Loucy (cell line): Measurements from ENCODE around the gene TMEM53.

Source experiments
- H2AFZ ChIP-seq: fragments of 200-600 bp; sonication (generic); 2 replicates; pipeline ENCODE4 v1.6.0; 2016; ENCODE audit warnings: antibody characterized with exemption, mild to moderate bottlenecking, low read length, moderate library complexity
- H3F3A ChIP-seq: fragments of 200-600 bp; 2 replicates; pipeline ENCODE4 v1.6.0; 2016; ENCODE audit warnings: antibody characterized with exemption, low read depth, mild to moderate bottlenecking
- H3K27me3 ChIP-seq: fragments of 200-600 bp; sonication (generic); 2 replicates; pipeline ENCODE4 v1.6.1; 2014; ENCODE audit warnings: low read length, mild to moderate bottlenecking; ENCODE audit not compliant: insufficient read depth, poor library complexity, severe bottlenecking
- H3K36me3 ChIP-seq: fragments of 200-600 bp; sonication (generic); 2 replicates; pipeline ENCODE4 v1.6.1; 2016; ENCODE audit warnings: low read length; ENCODE audit not compliant: insufficient read depth
- H3K4me1 ChIP-seq: fragments of 200-600 bp; sonication (generic); 2 replicates; pipeline ENCODE4 v1.5.1; 2014; ENCODE audit warnings: low read length, mild to moderate bottlenecking; ENCODE audit not compliant: insufficient read depth, poor library complexity, severe bottlenecking
- H3K4me2 ChIP-seq: fragments of 200-600 bp; sonication (generic); 2 replicates; pipeline ENCODE4 v1.6.0; 2014; ENCODE audit warnings: antibody characterized with exemption, low read length, low read depth, mild to moderate bottlenecking; ENCODE audit not compliant: poor library complexity, severe bottlenecking
- H3K4me3 ChIP-seq: fragments of 200-600 bp; sonication (generic); 2 replicates; pipeline ENCODE4 v1.5.1; 2014; ENCODE audit warnings: low read length, mild to moderate bottlenecking, mixed read lengths; ENCODE audit not compliant: poor library complexity, severe bottlenecking
- H3K79me2 ChIP-seq: fragments of 200-600 bp; sonication (generic); 2 replicates; pipeline ENCODE4 v1.6.1; 2014; ENCODE audit warnings: low read length; ENCODE audit not compliant: insufficient read depth
- H3K9ac ChIP-seq: fragments of 200-600 bp; sonication (generic); 2 replicates; pipeline ENCODE4 v1.6.0; 2014; ENCODE audit warnings: mild to moderate bottlenecking, low read depth, low read length, moderate library complexity; ENCODE audit not compliant: poor library complexity, severe bottlenecking
- H3K9me2 ChIP-seq: fragments of 200-600 bp; sonication (generic); replicated peaks from 2 replicates; pipeline ENCODE4 v1.6.1; 2016; ENCODE audit warnings: low read depth, low read length, mixed read lengths
- H3K9me3 ChIP-seq: fragments of 200-600 bp; sonication (generic); 2 replicates; pipeline ENCODE4 v1.6.1; 2014; ENCODE audit warnings: mild to moderate bottlenecking, antibody characterized with exemption, low read length, low read depth; ENCODE audit not compliant: insufficient read depth
- H4K20me1 ChIP-seq: fragments of 200-600 bp; sonication (generic); 2 replicates; pipeline ENCODE4 v1.6.0; 2014; ENCODE audit warnings: antibody characterized with exemption, low read length, mild to moderate bottlenecking; ENCODE audit not compliant: insufficient read depth, poor library complexity, severe bottlenecking
- CTCF ChIP-seq: fragments of 200-600 bp; sonication (generic); conservative IDR thresholded peaks from 2 replicates; pipeline ENCODE4 v1.5.1; 2014; ENCODE audit warnings: mild to moderate bottlenecking, antibody characterized with exemption, low read length
- EZH2phosphoT487 ChIP-seq: fragments of 200-600 bp; IDR thresholded peaks from 2 replicates; pipeline ENCODE4 v1.6.1; 2018; ENCODE audit warnings: antibody characterized with exemption, mild to moderate bottlenecking, moderate library complexity, borderline replicate concordance

Gene TMEM53

GRCh38 chr1:44698138-44698537 is 23.9 kb upstream of the TMEM53 start:
- no peaks in the 10 kb centered on the region for H3K79me2 ChIP-seq
- H3K9me3 ChIP-seq, result no peaks in the 10 kb centered on the region

GRCh38 chr1:44696789-44697345 is 22.6 kb upstream of the TMEM53 start:
- H3K36me3 ChIP-seq, result no peaks in the 10 kb centered on the region
- no peaks in the 10 kb centered on the region for H3K27me3 ChIP-seq
- H3K4me2 ChIP-seq, result no peak overlapping the region
- peak overlapping the region; percentile 78 for H2AFZ ChIP-seq
- TF ChIP-seq EZH2phosphoT487, result no peak
- no peak for TF ChIP-seq CTCF
- no peak overlapping the region for H3K4me3 ChIP-seq
- H3K9ac ChIP-seq, result no peak overlapping the region
- H3K9me3 ChIP-seq, result no peaks in the 10 kb centered on the region
- no peaks in the 10 kb centered on the region for H3F3A ChIP-seq
- peaks cover 6% of the 10 kb centered on the region for H3K4me1 ChIP-seq
- H3K9me2 ChIP-seq, result no peaks in the 10 kb centered on the region
- no peaks in the 10 kb centered on the region for H3K79me2 ChIP-seq
- no peaks in the 10 kb centered on the region for H4K20me1 ChIP-seq

More at GRCh38 chr1:44698138-44698537, 23.9 kb upstream of the TMEM53 start:
- no peak overlapping the region for H3K4me3 ChIP-seq
- H3K27me3 ChIP-seq, result no peaks in the 10 kb centered on the region
- H3K9ac ChIP-seq, result no peak overlapping the region
- no peaks in the 10 kb centered on the region for H3K36me3 ChIP-seq
- H2AFZ ChIP-seq, result no peak overlapping the region
- peaks cover 6% of the 10 kb centered on the region for H3K4me1 ChIP-seq
- H3F3A ChIP-seq, result no peaks in the 10 kb centered on the region
- H3K4me2 ChIP-seq, result no peak overlapping the region
- no peaks in the 10 kb centered on the region for H4K20me1 ChIP-seq
- TF ChIP-seq EZH2phosphoT487 (no peak), CTCF (no peak)
- H3K9me2 ChIP-seq, result no peaks in the 10 kb centered on the region

GRCh38 chr1:44696101-44696500 is 21.8 kb upstream of the TMEM53 start:
- Histone ChIP-seq H2AFZ (peak overlapping the region; percentile 78; the same call in 1 of the 2 replicates), H3K4me1 (peaks cover 6% of the 10 kb centered on the region), H3K79me2 (no peaks in the 10 kb centered on the region), H3K27me3 (no peaks in the 10 kb centered on the region), H3K9ac (no peak overlapping the region), H4K20me1 (no peaks in the 10 kb centered on the region), H3F3A (no peaks in the 10 kb centered on the region), H3K4me2 (no peak overlapping the region), H3K9me3 (no peaks in the 10 kb centered on the region), H3K36me3 (no peaks in the 10 kb centered on the region), H3K9me2 (no peaks in the 10 kb centered on the region), H3K4me3 (no peak overlapping the region)
- TF ChIP-seq EZH2phosphoT487, result no peak
- TF ChIP-seq CTCF, result no peak
